ENCODE data around the gene EPHB2. TPM values are rescaled to one million over a fixed set of nuclear protein-coding genes. Genes with fewer than 3 reads are reported as not detected.

The EPHB2 gene
- total RNA-seq, 1 experiment from 2014 or later, result 18.5 TPM

DNA sequence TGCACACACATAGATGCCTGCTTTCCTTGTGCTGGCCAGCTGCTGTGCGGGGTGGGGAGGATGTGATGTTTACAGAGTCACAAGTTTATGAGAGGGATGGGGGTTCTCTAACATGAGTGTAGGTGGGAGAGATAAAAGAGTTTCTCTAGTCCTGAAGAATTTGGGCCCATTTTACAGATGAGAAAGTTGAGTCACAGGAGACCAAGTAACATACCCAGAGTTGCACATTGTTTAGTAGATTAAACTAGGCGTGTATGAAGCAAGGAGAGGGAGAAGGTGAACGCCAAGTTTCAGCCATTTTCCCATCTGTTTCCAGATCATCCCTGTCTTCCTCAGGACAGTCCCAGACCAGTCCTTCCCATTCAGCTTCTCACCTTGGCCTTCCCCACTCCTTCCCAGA is 126.7 kb downstream of the EPHB2 start:
- no peaks in the 10 kb centered on the region for H3K9me3 Mint-ChIP-seq
- H3K4me1 Mint-ChIP-seq, result peaks cover 16% of the 10 kb centered on the region
- no peak overlapping the region for H3K4me3 Mint-ChIP-seq
- no peaks in the 10 kb centered on the region for H3K27me3 Mint-ChIP-seq (ENCODE audit: low read depth)
- POLR2A ChIA-PET, result no interaction called here
- H3K27ac Mint-ChIP-seq, result no peak overlapping the region; the same call in 1 of the 2 replicates
- no peak for ATAC-seq
- TF ChIP-seq, protein P1, sequence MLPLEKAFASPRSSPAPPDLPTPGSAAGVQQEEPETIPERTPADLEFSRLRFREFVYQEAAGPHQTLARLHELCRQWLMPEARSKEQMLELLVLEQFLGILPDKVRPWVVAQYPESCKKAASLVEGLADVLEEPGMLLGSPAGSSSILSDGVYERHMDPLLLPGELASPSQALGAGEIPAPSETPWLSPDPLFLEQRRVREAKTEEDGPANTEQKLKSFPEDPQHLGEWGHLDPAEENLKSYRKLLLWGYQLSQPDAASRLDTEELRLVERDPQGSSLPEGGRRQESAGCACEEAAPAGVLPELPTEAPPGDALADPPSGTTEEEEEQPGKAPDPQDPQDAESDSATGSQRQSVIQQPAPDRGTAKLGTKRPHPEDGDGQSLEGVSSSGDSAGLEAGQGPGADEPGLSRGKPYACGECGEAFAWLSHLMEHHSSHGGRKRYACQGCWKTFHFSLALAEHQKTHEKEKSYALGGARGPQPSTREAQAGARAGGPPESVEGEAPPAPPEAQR (CRISPR knock-in tag; IDR thresholded peaks at IDR 0.05), result no peak
- TF ChIP-seq NR2C2 (CRISPR knock-in tag; IDR thresholded peaks at IDR 0.05) (no peak), SP1 (CRISPR knock-in tag; conservative IDR thresholded peaks at IDR 0.05) (no peak), ZNF317 (CRISPR knock-in tag; IDR thresholded peaks at IDR 0.05; ENCODE audit: borderline replicate concordance, low read depth) (no peak), MYBL2 (CRISPR knock-in tag; IDR thresholded peaks at IDR 0.05) (no peak), IRF2 (CRISPR knock-in tag; IDR thresholded peaks at IDR 0.05; ENCODE audit: borderline replicate concordance, low read depth) (no peak), MXD4 (CRISPR knock-in tag; IDR thresholded peaks at IDR 0.05; ENCODE audit: borderline replicate concordance) (no peak), ESRRA (CRISPR knock-in tag; IDR thresholded peaks at IDR 0.05; ENCODE audit: borderline replicate concordance) (no peak), PRRX2 (CRISPR knock-in tag; IDR thresholded peaks at IDR 0.05) (no peak), ZNF263 (CRISPR knock-in tag; IDR thresholded peaks at IDR 0.05; ENCODE audit: low read depth) (no peak), ZNF671 (CRISPR knock-in tag; IDR thresholded peaks at IDR 0.05) (no peak)
- TF ChIP-seq, protein P2, sequence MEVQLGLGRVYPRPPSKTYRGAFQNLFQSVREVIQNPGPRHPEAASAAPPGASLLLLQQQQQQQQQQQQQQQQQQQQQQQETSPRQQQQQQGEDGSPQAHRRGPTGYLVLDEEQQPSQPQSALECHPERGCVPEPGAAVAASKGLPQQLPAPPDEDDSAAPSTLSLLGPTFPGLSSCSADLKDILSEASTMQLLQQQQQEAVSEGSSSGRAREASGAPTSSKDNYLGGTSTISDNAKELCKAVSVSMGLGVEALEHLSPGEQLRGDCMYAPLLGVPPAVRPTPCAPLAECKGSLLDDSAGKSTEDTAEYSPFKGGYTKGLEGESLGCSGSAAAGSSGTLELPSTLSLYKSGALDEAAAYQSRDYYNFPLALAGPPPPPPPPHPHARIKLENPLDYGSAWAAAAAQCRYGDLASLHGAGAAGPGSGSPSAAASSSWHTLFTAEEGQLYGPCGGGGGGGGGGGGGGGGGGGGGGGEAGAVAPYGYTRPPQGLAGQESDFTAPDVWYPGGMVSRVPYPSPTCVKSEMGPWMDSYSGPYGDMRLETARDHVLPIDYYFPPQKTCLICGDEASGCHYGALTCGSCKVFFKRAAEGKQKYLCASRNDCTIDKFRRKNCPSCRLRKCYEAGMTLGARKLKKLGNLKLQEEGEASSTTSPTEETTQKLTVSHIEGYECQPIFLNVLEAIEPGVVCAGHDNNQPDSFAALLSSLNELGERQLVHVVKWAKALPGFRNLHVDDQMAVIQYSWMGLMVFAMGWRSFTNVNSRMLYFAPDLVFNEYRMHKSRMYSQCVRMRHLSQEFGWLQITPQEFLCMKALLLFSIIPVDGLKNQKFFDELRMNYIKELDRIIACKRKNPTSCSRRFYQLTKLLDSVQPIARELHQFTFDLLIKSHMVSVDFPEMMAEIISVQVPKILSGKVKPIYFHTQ (CRISPR knock-in tag; IDR thresholded peaks at IDR 0.05), result no peak
- no peak for DNase-seq (ENCODE audit: low spot score)
- CTCF ChIA-PET, result interaction anchor here (2.2 kb wide), 1 partner anchor 24 kb away, joined by 12 read pairs; no protein-coding TSS in a partner anchor
- H3K36me3 Mint-ChIP-seq, result no peaks in the 10 kb centered on the region

DNA sequence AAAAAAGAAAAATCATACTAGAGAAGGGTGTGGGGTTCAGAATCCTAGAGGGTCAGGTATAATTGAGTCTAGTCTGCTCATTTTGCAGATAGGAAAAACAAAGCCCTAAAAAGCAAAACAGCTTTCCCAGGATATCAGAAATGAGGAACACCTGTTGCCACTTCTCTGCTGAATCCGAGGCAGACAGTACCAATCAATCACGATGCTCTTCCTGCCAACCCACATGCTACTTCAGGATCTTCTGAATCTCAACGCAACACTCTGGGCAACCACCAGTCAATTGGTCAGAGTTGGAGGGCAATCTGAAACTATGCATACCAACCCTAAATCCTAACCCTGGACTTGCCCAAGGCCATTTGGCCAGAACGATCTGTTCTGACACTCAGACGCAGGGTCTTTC is 128.3 kb downstream of the EPHB2 start:
- ATAC-seq, result no peak
- no peak overlapping the region for H3K27ac Mint-ChIP-seq
- no peaks in the 10 kb centered on the region for H3K9me3 Mint-ChIP-seq
- DNase-seq (ENCODE audit: low spot score), result no peak
- CTCF ChIA-PET, result interaction anchor here (1.0 to 1.2 kb wide), 2 partner anchors 23 to 134 kb away, joined by 3 to 4 read pairs; no protein-coding TSS in a partner anchor
- no peaks in the 10 kb centered on the region for H3K36me3 Mint-ChIP-seq
- no peaks in the 10 kb centered on the region for H3K27me3 Mint-ChIP-seq (ENCODE audit: low read depth)
- H3K4me1 Mint-ChIP-seq, result peaks cover 16% of the 10 kb centered on the region
- POLR2A ChIA-PET, result no interaction called here
- H3K4me3 Mint-ChIP-seq, result no peak overlapping the region
- TF ChIP-seq GABPB1 (CRISPR knock-in tag; IDR thresholded peaks at IDR 0.05), result no peak
- no peak for TF ChIP-seq MXD4 (CRISPR knock-in tag; IDR thresholded peaks at IDR 0.05; ENCODE audit: borderline replicate concordance)
- TF ChIP-seq, protein P3, sequence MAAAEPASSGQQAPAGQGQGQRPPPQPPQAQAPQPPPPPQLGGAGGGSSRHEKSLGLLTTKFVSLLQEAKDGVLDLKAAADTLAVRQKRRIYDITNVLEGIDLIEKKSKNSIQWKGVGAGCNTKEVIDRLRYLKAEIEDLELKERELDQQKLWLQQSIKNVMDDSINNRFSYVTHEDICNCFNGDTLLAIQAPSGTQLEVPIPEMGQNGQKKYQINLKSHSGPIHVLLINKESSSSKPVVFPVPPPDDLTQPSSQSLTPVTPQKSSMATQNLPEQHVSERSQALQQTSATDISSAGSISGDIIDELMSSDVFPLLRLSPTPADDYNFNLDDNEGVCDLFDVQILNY (CRISPR knock-in tag; IDR thresholded peaks at IDR 0.05), result no peak
- TF ChIP-seq, protein P4, sequence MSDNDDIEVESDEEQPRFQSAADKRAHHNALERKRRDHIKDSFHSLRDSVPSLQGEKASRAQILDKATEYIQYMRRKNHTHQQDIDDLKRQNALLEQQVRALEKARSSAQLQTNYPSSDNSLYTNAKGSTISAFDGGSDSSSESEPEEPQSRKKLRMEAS (CRISPR knock-in tag; IDR thresholded peaks at IDR 0.05), result no peak
- TF ChIP-seq ZNF138 (CRISPR knock-in tag; conservative IDR thresholded peaks at IDR 0.05), result no peak
- TF ChIP-seq TCF7 (CRISPR knock-in tag; IDR thresholded peaks at IDR 0.05; ENCODE audit: low read depth), result no peak
- no peak for TF ChIP-seq FOXK1 (CRISPR knock-in tag; IDR thresholded peaks at IDR 0.05)
- no peak for TF ChIP-seq ZNF671 (CRISPR knock-in tag; IDR thresholded peaks at IDR 0.05)
- TF ChIP-seq TP53 (CRISPR knock-in tag; IDR thresholded peaks at IDR 0.05), result no peak
- TF ChIP-seq ZNF219 (CRISPR knock-in tag; IDR thresholded peaks at IDR 0.05; ENCODE audit: borderline replicate concordance), result no peak
- TF ChIP-seq, protein P5, sequence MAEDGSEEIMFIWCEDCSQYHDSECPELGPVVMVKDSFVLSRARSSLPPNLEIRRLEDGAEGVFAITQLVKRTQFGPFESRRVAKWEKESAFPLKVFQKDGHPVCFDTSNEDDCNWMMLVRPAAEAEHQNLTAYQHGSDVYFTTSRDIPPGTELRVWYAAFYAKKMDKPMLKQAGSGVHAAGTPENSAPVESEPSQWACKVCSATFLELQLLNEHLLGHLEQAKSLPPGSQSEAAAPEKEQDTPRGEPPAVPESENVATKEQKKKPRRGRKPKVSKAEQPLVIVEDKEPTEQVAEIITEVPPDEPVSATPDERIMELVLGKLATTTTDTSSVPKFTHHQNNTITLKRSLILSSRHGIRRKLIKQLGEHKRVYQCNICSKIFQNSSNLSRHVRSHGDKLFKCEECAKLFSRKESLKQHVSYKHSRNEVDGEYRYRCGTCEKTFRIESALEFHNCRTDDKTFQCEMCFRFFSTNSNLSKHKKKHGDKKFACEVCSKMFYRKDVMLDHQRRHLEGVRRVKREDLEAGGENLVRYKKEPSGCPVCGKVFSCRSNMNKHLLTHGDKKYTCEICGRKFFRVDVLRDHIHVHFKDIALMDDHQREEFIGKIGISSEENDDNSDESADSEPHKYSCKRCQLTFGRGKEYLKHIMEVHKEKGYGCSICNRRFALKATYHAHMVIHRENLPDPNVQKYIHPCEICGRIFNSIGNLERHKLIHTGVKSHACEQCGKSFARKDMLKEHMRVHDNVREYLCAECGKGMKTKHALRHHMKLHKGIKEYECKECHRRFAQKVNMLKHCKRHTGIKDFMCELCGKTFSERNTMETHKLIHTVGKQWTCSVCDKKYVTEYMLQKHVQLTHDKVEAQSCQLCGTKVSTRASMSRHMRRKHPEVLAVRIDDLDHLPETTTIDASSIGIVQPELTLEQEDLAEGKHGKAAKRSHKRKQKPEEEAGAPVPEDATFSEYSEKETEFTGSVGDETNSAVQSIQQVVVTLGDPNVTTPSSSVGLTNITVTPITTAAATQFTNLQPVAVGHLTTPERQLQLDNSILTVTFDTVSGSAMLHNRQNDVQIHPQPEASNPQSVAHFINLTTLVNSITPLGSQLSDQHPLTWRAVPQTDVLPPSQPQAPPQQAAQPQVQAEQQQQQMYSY (CRISPR knock-in tag; IDR thresholded peaks at IDR 0.05), result no peak
- TF ChIP-seq, protein P6, sequence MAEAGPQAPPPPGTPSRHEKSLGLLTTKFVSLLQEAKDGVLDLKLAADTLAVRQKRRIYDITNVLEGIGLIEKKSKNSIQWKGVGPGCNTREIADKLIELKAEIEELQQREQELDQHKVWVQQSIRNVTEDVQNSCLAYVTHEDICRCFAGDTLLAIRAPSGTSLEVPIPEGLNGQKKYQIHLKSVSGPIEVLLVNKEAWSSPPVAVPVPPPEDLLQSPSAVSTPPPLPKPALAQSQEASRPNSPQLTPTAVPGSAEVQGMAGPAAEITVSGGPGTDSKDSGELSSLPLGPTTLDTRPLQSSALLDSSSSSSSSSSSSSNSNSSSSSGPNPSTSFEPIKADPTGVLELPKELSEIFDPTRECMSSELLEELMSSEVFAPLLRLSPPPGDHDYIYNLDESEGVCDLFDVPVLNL (CRISPR knock-in tag; IDR thresholded peaks at IDR 0.05; ENCODE audit: borderline replicate concordance, low read depth), result no peak
- TF ChIP-seq, protein P7, sequence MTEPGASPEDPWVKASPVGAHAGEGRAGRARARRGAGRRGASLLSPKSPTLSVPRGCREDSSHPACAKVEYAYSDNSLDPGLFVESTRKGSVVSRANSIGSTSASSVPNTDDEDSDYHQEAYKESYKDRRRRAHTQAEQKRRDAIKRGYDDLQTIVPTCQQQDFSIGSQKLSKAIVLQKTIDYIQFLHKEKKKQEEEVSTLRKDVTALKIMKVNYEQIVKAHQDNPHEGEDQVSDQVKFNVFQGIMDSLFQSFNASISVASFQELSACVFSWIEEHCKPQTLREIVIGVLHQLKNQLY (CRISPR knock-in tag; IDR thresholded peaks at IDR 0.05), result no peak
- TF ChIP-seq SMAD4 (CRISPR knock-in tag; IDR thresholded peaks at IDR 0.05), result no peak
- no peak for TF ChIP-seq ZNF416 (CRISPR knock-in tag; IDR thresholded peaks at IDR 0.05)
